Erythroblast (primary cell): ENCODE measurements around the gene TEAD1.

Experiments
- GATA1 ChIP-seq: IDR thresholded peaks from 2 replicates; pipeline ENCODE4 v1.6.1; 2011; ENCODE audit warnings: low read depth, mild to moderate bottlenecking, control low read depth, low read length, moderate library complexity
- POLR2A ChIP-seq: IDR thresholded peaks from 2 replicates; pipeline ENCODE4 v1.6.1; 2011; ENCODE audit warnings: mild to moderate bottlenecking, low read length

DNA sequence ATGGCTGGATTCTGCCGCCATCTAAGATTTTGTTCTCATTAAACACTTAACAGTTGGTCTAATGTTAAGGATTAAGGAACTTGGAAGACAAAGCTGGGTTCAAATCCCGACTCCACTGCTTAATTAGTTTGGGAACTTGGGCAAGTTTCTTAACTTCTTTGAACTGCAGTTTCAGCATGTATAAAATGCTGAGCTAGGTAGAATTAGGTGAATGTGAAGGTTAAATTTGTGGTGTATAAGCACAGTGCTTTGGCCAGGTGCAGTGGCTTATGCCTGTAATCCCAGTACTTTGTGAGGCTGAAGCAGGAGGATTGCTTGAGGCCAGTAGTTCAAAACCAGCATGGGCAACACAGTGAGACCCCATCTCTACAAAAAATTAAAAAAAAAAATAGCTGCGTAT, 174.2 kb downstream of the TEAD1 start:
- TF ChIP-seq POLR2A = no peak
- no peak for TF ChIP-seq GATA1
